ENCODE results near the gene PHACTR3.
"Not testable (repeated sequence)": the region's sequence is repeated elsewhere in the genome, so short reads cannot be mapped to it uniquely, and the experiment has no call there.

The PHACTR3 gene

DNA sequence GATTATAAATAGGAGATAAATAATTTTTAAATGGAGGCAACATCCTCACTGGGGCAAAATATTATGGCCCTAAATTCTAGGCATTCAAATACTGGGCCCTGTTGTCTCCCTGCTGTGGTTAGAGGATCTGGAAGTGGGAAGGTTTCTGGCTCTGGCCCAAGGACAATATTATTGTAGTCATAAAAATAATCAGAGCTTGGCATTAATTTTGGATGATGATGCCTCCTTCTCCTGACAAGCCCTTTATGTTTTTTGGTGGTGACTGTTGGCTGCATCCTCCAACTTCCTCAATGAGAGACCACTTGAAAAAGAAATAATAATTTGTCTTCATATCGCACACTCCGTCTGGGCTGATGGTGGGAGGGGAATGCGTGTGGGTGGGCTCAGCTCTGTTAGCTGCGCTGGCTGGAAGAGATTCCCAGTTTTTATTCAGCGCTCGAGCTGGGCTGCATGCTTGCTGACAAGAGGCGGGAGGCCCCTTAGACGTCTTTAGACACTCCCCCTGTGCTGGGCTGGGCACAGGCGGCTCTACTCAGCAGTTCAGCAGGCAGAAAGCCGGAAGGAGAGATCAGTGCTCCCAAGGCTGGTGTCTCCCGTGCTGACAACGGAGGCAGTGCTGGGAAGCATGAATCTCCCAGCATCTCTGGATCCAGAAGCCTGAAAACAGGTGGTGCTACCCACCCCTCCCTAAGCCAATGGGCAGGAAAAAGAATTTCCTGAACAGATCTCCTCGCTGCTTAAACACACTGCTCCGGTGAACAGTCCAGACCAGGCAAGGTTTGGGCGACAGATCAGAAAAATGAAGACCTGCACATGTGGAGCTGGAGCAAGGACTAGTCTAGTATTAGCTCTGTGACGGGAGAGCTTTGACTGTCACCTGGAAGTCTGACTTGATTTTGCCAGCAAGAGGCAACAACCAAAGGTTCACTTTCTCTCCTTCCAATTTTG is 231.4 kb downstream of the PHACTR3 start:
- DNase-seq (ENCODE audit: extremely low read depth in 1 of 2, low read depth in 1 of 2) = no peak

DNA sequence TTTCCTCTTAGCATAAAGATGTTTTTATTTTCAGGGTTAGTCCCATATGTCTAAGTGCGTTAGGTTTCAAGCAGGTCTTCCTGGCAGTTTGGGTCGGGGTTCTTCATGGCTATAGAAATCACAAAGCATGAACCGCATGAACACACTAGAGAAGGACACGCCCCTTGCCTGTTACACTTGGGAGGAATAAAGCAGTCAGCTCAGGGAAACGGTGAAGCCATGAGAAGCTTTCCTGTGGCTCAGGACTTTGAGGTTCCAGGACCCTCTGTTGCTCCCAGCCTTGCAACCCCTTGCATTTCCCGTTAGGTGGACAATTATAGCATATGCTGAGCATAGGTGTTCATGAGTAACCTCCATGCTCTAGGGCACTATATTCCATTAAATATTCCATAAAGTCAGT is 232.4 kb downstream of the PHACTR3 start:
- no peak for DNase-seq (ENCODE audit: extremely low read depth in 1 of 2, low read depth in 1 of 2)

DNA sequence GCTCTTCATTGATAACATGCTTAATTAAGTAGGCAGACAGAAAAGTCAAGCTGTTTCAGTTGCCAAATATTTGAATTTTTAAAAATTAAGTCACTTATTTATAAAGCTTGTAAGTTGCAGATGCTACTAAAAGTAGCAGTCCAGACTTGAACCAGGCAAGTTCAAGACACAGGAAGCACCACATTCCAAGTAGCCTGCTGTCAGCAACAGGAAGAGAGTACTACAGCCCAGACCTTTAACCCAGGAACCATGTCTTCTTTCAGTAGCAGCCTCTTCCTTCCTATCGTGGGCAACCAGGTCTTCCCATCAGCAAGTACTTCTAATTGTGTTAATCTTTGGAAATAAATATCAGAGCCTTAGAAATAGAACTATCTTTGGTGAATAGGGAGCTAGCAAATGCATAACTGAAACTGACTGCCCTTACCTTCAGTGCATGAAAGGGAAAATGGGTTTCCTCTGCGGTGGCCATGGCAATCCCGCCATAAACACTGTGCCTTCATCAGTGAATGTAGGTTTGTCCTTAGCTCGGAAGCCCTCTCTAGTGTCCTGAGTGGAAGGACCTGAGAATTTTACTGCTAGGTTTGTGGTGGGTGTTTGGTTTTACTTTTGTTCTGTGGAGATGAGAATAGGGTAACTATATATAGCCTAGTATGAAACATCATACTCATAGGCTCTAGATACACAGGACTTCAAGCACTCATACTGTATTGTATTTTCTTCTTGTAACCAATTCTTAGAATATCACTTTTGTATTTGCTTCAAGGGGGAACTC is 233.5 kb downstream of the PHACTR3 start:
- no peak for DNase-seq (ENCODE audit: extremely low read depth in 1 of 2, low read depth in 1 of 2)

DNA sequence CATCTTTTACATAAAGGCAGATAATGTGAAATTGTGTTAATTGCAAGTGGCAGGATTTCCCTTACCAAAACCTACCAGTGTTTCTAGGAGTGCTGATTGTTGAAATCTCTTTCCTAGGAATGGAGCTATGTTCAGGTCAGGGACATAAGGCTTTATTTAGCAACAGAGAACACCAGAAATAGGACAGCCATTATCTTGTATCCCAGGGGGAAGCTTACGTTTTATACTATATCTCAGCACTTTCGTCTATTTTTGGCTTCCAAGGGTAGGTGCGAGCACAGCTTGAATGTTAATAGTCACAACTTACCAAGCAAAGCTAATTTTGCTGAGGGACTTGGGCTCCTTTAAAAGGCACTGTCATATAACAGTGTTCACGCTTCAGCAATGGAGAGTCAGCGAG is 235.1 kb downstream of the PHACTR3 start:
- no peak for DNase-seq (ENCODE audit: extremely low read depth in 1 of 2, low read depth in 1 of 2)

DNA sequence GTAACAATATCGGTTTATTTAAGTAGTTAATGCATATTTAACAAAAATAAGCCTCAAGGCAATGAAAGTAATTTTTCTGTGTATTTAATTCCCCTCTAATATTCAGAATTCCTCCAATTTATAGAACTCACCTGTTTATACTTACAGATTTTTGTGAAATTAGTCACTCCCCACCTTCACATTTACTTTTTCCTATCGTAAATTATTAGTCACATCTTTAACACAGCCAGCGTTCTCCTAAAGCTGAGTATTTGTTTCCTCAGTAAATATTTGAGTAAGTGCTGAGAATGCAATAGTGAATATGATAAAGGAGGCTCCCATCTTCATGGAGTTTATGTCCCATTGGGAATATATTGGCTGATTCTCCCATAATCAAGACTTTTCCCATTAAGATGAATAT is 241.1 kb downstream of the PHACTR3 start:
- DNase-seq (ENCODE audit: extremely low read depth in 1 of 2, low read depth in 1 of 2) = no peak

DNA sequence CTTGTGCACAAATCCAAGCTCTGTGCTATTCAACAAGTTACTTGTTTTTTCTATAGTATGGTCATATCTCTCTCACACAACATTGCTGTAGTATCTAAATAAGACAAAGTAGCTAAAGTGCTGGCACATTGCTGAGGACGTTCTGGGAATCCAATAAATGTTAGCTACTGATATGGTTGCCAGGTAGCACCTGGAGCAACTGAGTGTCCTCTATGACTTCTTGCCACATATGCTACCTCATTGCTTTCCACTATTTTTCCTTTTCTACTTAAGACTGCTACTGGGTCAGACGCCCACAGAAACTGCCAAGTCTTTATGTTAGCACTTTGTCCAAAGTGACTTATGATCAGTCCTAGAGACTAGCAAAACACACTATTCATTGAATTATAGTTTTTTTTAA is 243.8 kb downstream of the PHACTR3 start:
- DNase-seq (ENCODE audit: extremely low read depth in 1 of 2, low read depth in 1 of 2) = no peak

DNA sequence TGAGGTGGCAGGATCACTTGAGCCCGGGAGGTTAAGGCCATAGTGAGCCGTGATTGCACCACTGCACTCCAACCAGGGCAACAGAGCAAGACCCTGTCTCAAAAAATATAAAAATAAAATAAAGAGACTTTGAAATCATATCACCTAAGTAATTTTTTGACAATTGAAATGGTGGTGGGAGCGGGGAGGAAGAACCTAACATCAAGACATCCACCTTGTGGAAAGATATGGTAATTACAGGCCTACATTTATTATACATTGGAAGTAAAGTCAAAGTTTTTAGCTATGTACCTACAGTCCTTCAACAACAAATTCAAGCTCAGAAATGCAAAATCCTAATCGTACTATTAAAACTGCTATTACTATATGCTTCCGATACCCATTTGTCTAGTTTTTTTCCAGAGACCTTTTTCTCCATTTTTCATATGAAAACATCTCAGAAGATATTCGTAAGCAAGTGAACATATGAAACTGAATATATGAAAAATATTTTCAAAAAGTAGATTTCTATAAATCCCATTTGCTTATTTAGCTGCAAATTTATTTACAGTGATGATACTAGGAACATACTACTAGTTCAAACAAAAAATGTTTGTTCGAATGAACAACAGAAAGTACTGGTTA is 245.8 kb downstream of the PHACTR3 start:
- DNase-seq (ENCODE audit: extremely low read depth in 1 of 2, low read depth in 1 of 2) = no peak

DNA sequence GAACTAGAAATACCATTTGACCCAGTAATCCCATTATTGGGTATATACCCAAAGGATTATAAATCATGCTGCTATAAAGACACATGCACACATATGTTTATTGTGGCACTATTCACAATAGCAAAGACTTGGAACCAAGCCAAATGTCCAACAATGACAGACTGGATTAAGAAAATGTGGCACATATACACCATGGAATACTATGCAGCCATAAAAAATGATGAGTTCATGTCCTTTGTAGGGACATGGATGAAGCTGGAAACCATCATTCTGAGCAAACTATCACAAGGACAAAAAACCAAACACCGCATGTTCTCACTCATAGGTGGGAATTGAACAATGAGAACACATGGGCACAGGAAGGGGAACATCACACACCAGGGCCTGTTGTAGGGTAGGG is 252.2 kb downstream of the PHACTR3 start:
- not testable (repeated sequence) for DNase-seq (ENCODE audit: extremely low read depth in 1 of 2, low read depth in 1 of 2)

DNA sequence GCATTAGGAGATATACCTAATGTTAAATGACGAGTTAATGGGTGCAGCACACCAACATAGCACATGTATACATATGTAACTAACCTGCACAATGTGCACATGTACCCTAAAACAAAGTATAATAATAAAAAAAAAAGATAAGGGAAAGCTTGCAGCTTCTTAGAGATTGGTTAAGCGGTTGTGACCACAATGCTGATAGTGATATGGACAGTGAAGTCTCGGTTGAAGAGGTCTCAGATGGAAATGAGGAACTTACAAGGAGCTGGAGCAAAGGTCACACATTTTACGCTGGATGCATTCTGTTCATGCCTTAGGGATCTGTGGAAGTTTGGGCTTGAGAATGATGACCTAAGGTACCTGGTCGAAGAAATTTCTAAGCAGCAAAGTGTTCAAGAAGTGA is 252.6 kb downstream of the PHACTR3 start:
- not testable (repeated sequence) for DNase-seq (ENCODE audit: extremely low read depth in 1 of 2, low read depth in 1 of 2)

DNA sequence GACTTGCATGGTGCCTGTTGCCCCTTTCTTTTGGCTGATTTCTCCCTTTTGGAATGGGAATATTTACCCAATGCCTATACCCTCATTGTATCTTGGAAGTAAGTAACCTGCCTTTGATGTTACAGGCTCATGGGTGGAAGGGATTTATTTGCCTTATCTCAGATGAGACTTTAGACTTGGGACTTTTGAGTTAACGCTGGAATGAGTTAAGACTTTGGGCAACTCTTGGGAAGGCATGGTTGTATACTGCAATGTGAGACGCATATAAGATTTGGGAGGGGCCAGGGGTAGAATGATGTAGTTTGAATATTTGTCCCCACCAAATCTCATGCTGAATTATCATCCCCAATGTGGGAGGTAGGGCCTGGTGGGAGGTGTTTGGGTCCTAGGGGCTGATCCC is 253.6 kb downstream of the PHACTR3 start:
- DNase-seq (ENCODE audit: extremely low read depth in 1 of 2, low read depth in 1 of 2) = no peak

DNA sequence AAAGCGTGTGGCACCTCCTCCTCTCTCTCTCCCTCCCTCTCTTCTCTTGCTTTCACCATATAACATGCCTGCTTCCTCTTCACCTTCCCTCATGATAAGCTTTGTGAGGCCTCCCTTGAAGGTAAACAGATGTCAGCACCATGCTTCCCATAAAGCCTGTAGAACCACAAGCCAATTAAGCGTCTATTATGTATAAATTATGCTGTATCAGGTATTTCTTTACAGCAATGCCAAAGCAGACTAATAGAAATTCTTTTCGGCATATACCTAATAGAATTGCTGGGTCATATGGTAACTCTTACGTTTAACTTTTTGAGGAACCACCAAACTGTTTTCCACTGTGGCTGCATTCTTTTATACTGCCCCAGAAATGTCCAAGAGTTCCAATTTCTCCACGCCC is 254.1 kb downstream of the PHACTR3 start:
- DNase-seq (ENCODE audit: extremely low read depth in 1 of 2, low read depth in 1 of 2) = no peak

DNA sequence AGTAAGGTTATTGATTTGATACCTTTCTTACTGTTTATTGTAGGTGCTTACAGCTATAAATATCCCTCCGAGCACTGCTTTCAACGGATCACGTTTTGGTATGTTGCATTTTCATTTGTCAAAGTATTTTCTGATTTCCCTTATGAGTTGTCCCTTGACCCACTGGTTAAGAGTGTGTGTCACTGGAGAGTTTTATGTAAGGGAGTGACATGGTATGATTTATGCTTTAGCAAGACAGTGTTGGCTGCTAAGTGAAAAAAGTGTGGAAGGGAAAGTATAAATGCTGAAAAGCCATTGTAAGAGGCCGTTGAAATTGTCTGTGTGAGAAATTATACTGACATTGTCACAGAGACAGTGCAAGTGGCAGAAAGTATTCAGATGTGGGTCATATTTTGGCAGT is 257.1 kb downstream of the PHACTR3 start:
- no peak for DNase-seq (ENCODE audit: extremely low read depth in 1 of 2, low read depth in 1 of 2)

DNA sequence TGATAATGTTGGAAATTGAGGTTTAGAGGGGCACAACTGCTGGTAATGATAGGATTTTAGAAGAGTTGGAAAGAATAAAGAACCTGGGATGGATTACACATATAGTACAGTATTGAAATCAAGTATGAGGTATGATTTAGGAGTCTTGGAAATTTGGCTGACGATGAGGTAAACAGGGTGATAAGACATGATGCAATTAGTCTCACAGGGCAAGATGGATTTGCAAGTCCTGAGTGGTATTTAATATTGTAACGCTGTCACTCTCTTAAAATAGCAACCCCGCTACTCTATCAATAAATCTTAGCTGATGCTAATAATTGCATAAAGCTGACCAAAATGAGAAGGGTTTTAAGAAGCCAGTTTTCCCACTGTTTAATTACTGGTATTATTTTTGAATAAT is 258.7 kb downstream of the PHACTR3 start:
- no peak for DNase-seq (ENCODE audit: extremely low read depth in 1 of 2, low read depth in 1 of 2)

DNA sequence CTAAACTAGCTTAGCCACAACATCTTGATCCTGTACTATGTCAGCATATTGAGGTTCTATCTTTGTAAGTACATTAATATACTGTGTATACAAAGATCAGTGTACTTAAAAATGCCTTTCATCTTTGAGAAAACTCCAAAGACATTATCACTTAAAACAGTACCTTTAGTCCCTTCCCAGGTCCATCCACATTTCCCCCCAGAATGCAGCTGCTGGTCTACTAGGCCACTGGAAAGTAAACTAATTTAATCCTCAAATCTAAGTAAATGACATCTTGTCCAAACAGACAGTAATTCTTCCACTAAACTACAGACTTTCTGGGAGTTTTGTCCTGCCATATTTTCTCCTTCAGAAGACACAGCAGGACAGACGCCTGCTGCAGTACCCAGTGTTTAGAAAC is 260.4 kb downstream of the PHACTR3 start:
- no peak for DNase-seq (ENCODE audit: extremely low read depth in 1 of 2, low read depth in 1 of 2)

DNA sequence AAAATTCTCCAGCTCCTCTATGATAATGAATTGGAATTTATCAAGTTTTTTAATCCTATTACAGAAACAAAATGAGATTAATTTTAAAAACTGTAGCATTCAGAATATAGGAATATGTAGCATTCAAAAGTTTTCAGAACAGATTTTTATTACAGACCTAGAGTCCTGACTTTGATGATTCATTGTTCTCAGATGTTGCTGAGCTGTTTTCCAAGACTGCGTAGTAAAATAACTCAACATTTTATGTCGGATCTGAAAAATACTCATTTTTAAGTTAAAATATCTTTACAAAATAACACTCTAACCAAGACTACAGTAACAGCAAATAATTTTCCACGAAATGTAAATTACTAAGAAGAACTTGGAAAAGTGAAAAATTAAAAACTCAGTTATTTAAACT is 262.0 kb downstream of the PHACTR3 start:
- no peak for DNase-seq (ENCODE audit: extremely low read depth in 1 of 2, low read depth in 1 of 2)

DNA sequence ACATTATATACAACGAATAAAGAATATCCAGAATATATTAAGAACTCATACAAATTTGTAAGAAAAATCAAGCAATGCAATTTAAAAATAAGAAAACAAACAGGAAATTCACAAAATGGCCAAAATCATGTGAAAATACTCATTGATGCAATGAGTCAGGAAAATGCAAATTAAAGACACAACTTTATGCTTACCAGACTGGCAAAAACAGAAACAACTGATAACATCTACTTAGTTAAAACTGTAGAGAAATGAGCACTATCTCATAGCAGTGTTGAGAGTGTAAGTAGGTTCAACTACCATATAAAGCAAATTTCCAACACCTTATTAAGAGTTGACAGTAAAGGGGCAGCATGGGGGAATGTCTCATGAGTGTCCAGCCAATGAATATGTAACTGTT is 266.8 kb downstream of the PHACTR3 start:
- no peak for DNase-seq (ENCODE audit: extremely low read depth in 1 of 2, low read depth in 1 of 2)

DNA sequence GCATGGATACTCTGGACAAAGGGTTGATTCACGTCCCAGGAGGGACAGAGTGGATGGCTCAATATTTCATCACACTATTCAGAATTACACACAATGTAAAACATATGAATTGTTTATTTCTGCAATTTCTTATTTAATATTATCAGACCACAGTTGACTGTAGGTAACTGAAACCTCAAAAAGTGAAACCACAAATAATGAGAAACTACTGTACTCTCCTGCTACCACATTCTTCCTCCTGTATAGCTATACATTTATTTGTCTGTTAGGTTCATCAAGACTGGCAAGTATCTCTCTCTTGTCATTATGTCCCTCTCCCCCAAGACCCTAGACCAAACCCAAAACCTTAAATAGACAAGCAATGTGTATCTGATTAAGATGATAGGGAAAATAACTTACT is 269.1 kb downstream of the PHACTR3 start:
- DNase-seq (ENCODE audit: extremely low read depth in 1 of 2, low read depth in 1 of 2) = no peak

DNA sequence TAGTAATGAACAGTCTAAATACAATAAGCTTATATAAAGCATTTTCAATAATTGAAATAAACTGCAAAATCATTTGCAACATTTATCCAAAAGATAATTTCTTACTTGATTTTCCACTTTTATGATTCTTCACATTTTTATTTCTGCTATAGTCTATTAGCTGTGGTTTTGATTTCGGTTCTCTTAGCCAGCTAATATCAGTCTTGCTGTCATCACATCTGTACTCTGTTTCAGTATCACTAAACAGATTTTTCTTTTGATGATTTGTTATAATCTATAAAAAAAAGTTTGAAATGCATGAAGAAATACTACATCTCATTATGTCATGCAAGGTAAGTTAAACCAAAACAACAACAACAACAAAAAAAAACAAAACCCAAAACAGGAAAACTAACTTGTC is 275.9 kb downstream of the PHACTR3 start:
- DNase-seq (ENCODE audit: extremely low read depth in 1 of 2, low read depth in 1 of 2) = no peak

DNA sequence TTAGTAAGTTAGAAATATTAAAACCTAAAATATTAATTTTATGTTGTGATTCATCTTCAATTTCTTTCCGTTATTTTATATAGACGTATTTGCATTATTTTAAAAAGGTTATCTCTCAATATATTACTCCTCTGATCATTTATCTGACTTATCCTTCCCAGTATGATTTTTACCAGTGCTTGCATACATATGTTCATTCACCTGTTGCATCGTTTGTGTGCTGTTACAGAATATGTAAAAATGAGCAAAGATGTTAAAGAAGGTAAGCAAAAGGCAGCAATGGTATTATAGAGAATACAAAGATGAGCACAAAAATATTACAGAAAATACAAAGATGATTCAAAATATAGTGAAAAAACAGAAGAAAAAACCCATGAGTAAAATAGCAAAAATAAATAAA is 280.2 kb downstream of the PHACTR3 start:
- no peak for DNase-seq (ENCODE audit: extremely low read depth in 1 of 2, low read depth in 1 of 2)

DNA sequence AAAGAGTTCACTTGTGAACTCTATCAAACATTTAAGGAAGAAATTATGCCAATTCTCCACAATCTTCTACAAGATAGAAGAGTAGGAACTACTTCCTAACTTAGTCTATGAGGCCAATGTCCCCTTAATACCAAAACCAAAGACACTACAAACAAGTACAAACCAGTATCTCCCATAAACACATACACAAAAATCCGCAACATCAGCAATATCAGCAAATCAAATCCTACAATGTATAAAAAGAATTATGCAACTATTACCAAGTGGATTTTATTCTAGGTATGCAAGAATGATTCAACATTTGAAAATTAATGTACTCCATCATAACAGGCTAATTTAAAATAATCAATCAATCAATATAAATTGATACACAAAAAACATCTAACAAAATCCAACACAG is 283.7 kb downstream of the PHACTR3 start:
- DNase-seq (ENCODE audit: extremely low read depth in 1 of 2, low read depth in 1 of 2) = no peak

DNA sequence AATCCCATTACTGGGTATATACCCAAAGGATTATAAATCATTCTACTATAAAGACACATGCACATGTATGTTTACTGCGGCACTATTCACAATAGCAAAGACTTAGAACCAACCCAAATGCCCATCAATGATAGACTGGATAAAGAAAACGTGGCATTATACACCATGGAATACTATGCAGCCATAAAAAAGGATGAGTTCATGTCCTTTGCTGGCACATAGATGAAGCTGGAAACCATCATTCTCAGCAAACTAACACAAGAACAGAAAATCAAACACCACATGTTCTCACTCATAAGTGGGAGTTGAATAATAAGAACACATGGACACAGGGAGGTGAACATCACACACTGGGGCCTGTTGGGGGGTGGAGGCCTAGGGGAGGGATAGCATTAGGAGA is 285.7 kb downstream of the PHACTR3 start:
- not testable (repeated sequence) for DNase-seq (ENCODE audit: extremely low read depth in 1 of 2, low read depth in 1 of 2)

DNA sequence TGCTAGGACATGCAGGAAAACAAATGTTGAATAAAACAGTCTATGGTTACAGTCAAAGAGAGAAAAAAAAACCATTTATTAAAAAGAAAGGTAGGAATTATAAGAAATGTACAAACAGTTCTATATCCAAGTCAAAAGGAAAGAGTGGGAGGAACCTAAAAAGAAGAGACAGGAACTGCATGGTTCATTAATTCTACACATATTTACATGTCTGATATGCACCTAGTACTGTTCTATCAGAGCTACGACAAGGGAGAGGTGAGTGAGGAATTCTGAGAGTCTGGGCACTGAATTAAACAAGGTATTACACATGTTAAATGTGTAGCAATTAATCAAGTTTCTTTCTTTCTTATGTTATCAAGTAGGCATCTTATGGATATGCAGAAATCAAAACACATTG is 287.2 kb downstream of the PHACTR3 start:
- no peak for DNase-seq (ENCODE audit: extremely low read depth in 1 of 2, low read depth in 1 of 2)
